ENCODE data around the gene DAB2. TPM values are rescaled to one million over a fixed set of nuclear protein-coding genes. Genes with fewer than 3 reads are reported as not detected.

DAB2 gene
- total and polyA plus RNA-seq, 2 of the 8 experiments (the other 6 are each of a cell fraction or from before 2014, with no cell fraction given) = 2.6 to 4.9 TPM

DNA sequence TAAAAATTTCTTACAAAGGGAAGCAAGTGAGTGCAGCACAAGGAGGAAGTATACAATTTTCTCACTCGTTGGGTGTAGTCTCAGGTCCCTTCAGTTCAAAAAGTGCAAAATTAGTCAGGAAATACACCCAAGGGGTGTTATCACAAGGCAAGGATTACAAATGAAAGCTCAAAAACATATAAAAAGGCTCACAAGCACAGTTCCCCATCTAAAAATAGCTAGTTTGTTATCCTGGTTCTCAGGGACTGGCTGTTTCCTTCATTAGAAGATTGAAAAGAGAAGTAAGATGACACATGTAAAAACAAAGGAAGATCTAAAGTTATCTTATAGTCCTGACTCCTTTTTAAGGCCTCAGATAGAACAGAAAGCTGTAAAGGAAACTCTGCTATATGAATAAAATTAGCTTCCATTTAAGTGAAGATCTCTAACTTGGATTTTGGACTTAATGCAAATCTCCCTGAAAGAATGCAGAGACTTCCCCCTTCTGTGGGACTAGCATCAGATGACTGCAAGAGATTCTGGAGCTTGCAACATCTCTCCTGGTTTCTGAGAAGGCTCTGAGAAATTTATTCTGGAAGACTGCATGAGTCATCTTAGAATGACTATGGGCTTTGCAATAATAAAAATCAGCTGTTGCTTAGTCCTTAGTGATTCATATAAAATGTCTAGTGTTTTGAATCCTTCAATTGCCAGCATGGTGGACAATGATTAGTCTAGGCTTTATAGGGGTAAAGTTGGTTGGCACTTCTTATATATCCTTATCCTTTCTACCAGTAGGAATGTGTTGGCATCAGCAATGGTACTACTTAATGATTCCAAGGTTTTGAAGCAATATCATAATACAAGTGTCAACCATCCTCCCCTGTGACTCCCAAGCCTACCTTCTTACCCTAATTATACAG is 25.4 kb downstream of the DAB2 start (continued):
- TF ChIP-seq ASH2L (IDR thresholded peaks at IDR 0.05; ENCODE audit: low read length) (no peak), TEAD4 (IDR thresholded peaks at IDR 0.05; ENCODE audit: low read depth, low read length) (no peak), KDM4A (IDR thresholded peaks at IDR 0.05; ENCODE audit: low read depth, low read length, severe bottlenecking) (no peak), RBBP5 (IDR thresholded peaks at IDR 0.05; ENCODE audit: borderline replicate concordance, low read depth, low read length) (no peak), CBX5 (IDR thresholded peaks at IDR 0.05; ENCODE audit: low read depth, low read length) (no peak), SIRT6 (IDR thresholded peaks at IDR 0.05; ENCODE audit: low read length) (no peak), HDAC6 (IDR thresholded peaks at IDR 0.05; ENCODE audit: low read depth, low read length) (no peak)
